Lower leg skin (tissue), 3 donors: ENCODE measurements around the gene ZNF507.

Experiments
- POLR2A ChIP-seq, 2 donors: fragments of 450-650 bp; IDR thresholded peaks; one replicate each; pipeline ENCODE4 v1.6.1; 2016 to 2017; ENCODE audit warnings: antibody characterized with exemption in 2 of 2, mild to moderate bottlenecking in 1 of 2, moderate library complexity in 1 of 2
- TF ChIP-seq, protein P1 (sequence below), 3 donors: fragments of 450-650 bp; IDR thresholded peaks; one replicate each; pipeline ENCODE4 v1.5.1; 2016; ENCODE audit warnings: antibody characterized with exemption in 3 of 3, mild to moderate bottlenecking in 3 of 3, moderate library complexity in 2 of 3

DNA sequence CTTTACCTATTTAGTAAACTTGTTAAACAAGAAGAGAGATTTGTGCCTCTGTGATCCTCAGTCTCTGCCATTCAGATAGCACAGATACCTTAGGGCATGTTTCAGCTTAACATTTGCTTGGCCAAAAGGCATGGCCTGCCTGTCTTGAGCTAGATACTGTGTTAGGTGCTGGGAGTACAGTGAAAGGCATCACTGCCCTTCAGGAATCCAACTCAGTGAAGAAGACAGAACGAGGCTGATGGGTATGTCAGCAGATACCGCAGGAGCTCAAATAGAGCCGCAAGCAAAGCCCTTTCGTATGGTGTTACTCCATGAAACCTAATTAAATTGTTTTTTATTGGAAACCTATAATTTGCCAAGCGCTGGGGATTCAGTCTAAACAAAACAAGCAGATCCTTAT lies 12.9 kb downstream of the ZNF507 start:
- TF ChIP-seq, protein P1, sequence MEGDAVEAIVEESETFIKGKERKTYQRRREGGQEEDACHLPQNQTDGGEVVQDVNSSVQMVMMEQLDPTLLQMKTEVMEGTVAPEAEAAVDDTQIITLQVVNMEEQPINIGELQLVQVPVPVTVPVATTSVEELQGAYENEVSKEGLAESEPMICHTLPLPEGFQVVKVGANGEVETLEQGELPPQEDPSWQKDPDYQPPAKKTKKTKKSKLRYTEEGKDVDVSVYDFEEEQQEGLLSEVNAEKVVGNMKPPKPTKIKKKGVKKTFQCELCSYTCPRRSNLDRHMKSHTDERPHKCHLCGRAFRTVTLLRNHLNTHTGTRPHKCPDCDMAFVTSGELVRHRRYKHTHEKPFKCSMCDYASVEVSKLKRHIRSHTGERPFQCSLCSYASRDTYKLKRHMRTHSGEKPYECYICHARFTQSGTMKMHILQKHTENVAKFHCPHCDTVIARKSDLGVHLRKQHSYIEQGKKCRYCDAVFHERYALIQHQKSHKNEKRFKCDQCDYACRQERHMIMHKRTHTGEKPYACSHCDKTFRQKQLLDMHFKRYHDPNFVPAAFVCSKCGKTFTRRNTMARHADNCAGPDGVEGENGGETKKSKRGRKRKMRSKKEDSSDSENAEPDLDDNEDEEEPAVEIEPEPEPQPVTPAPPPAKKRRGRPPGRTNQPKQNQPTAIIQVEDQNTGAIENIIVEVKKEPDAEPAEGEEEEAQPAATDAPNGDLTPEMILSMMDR (IDR thresholded peaks at IDR 0.05) = no peak
- TF ChIP-seq POLR2A (IDR thresholded peaks at IDR 0.05) = no peak
